ENCODE data around the gene SNAP47.

DNA sequence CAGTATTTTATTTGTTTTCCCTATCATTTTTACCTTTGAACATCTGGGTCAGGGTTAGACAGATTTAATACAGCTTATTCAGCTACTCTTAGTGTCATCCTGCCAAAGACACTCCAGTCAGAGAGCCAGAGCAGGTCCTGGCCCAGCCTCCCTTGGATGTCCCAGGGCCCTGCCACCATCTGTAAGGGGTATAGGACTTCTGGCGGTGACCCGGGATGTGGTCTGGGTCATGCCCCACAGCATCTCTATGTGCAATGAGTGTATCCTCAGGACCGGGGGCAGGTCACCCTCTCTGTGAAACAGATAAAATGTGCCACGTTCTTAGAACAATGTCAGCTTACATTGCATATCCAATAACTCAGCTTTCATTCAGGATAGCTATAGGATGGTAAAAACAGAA is 42.4 kb downstream of the SNAP47 start:
- TF ChIP-seq, protein P1, sequence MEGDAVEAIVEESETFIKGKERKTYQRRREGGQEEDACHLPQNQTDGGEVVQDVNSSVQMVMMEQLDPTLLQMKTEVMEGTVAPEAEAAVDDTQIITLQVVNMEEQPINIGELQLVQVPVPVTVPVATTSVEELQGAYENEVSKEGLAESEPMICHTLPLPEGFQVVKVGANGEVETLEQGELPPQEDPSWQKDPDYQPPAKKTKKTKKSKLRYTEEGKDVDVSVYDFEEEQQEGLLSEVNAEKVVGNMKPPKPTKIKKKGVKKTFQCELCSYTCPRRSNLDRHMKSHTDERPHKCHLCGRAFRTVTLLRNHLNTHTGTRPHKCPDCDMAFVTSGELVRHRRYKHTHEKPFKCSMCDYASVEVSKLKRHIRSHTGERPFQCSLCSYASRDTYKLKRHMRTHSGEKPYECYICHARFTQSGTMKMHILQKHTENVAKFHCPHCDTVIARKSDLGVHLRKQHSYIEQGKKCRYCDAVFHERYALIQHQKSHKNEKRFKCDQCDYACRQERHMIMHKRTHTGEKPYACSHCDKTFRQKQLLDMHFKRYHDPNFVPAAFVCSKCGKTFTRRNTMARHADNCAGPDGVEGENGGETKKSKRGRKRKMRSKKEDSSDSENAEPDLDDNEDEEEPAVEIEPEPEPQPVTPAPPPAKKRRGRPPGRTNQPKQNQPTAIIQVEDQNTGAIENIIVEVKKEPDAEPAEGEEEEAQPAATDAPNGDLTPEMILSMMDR (conservative IDR thresholded peaks at IDR 0.05; ENCODE audit: low read depth, low read length) = no peak
- TF ChIP-seq CHD1 (IDR thresholded peaks at IDR 0.05; ENCODE audit: low read depth, low read length) (no peak), POLR2A (IDR thresholded peaks at IDR 0.05; ENCODE audit: low read depth, low read length) (no peak), RAD21 (IDR thresholded peaks at IDR 0.05; ENCODE audit: low read length) (no peak), FOS (IDR thresholded peaks at IDR 0.05; ENCODE audit: low read depth, low read length) (no peak), MAZ (IDR thresholded peaks at IDR 0.05; ENCODE audit: borderline replicate concordance, low read depth, low read length) (no peak), RCOR1 (IDR thresholded peaks at IDR 0.05; ENCODE audit: insufficient replicate concordance, low read length) (no peak), CEBPB (IDR thresholded peaks at IDR 0.05; ENCODE audit: low read depth, low read length) (no peak), MAFK (IDR thresholded peaks at IDR 0.05; ENCODE audit: low read depth, low read length) (no peak), NFE2L2 (IDR thresholded peaks at IDR 0.05; ENCODE audit: low read depth, low read length) (no peak), SMC3 (IDR thresholded peaks at IDR 0.05; ENCODE audit: low read depth, low read length) (no peak), MXI1 (IDR thresholded peaks at IDR 0.05; ENCODE audit: borderline replicate concordance, low read depth, low read length) (no peak)
- TF ChIP-seq, protein P2, sequence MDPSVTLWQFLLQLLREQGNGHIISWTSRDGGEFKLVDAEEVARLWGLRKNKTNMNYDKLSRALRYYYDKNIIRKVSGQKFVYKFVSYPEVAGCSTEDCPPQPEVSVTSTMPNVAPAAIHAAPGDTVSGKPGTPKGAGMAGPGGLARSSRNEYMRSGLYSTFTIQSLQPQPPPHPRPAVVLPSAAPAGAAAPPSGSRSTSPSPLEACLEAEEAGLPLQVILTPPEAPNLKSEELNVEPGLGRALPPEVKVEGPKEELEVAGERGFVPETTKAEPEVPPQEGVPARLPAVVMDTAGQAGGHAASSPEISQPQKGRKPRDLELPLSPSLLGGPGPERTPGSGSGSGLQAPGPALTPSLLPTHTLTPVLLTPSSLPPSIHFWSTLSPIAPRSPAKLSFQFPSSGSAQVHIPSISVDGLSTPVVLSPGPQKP (IDR thresholded peaks at IDR 0.05; ENCODE audit: borderline replicate concordance, low read depth, low read length) = no peak
- TF ChIP-seq, protein P3, sequence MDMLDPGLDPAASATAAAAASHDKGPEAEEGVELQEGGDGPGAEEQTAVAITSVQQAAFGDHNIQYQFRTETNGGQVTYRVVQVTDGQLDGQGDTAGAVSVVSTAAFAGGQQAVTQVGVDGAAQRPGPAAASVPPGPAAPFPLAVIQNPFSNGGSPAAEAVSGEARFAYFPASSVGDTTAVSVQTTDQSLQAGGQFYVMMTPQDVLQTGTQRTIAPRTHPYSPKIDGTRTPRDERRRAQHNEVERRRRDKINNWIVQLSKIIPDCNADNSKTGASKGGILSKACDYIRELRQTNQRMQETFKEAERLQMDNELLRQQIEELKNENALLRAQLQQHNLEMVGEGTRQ (IDR thresholded peaks at IDR 0.05; ENCODE audit: low read depth, low read length) = no peak

All from IMR-90 (cell line).